GM21825 (cell line): ENCODE measurements around the gene PCSK9.

Source experiments
- ATAC-seq: cut with Tn5 transposase; IDR thresholded peaks from one replicate; pipeline ENCODE4 v1.9.1; 2021; ENCODE audit warnings: mild to moderate bottlenecking, moderate library complexity; ENCODE audit not compliant: unreplicated experiment

PCSK9 gene

GRCh38 chr1:55043011-55043410 is 3.7 kb downstream of the PCSK9 start:
- no peak for ATAC-seq

DNA sequence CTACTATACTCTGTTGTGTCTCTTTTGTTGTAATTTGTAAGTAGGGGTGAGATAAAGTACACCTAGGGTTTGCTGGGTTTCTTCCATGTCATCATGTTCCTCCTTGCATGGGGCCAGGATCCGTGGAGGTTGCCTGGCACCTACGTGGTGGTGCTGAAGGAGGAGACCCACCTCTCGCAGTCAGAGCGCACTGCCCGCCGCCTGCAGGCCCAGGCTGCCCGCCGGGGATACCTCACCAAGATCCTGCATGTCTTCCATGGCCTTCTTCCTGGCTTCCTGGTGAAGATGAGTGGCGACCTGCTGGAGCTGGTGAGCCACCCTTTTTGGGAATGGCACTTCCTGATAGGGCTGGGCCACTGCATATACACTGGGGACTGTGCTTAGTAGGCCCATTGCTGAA is 4.4 kb downstream of the PCSK9 start:
- ATAC-seq = no peak

GRCh38 chr1:55044617-55045397 is 5.5 kb downstream of the PCSK9 start:
- no peak for ATAC-seq

DNA sequence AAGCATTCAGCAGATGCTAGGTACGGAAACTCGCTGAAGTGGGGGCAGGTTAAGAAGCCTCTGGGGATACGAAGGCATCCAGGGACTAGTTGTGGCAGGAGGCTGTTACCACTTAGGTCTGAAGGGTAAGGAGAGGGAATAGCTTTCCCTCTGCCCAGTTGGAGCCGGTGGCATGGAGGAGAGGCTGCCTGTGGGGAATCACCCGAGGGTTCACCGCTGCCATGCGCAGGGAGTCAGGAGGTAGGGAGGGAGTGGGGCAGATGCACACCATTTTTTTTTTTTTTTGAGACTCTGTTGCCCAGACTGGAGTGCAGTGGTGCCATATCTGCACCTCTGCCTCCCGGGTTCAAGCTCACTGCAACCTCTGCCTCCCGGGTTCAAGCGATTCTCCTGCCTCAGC is 6.1 kb downstream of the PCSK9 start:
- ATAC-seq = no peak

DNA sequence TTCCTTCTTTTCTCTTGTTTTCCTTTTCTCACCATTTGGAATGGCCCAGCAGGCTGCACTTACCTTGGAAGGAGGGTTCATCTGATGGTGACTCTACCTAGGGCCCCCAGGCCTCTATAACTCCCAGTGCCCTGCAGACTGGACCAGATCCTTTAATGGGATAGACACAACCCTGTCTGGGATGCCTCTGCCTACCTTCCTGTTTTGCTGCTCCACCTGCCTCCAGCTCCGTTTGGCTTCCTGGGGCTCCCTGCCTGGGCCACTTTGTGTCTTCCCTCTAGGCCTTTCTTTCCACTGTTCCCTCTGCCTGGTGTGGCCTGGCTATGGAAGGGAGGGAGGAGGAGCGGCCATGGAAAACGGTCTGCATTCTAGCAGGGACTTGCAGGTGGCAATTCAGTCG is 7.5 kb downstream of the PCSK9 start:
- ATAC-seq = no peak

DNA sequence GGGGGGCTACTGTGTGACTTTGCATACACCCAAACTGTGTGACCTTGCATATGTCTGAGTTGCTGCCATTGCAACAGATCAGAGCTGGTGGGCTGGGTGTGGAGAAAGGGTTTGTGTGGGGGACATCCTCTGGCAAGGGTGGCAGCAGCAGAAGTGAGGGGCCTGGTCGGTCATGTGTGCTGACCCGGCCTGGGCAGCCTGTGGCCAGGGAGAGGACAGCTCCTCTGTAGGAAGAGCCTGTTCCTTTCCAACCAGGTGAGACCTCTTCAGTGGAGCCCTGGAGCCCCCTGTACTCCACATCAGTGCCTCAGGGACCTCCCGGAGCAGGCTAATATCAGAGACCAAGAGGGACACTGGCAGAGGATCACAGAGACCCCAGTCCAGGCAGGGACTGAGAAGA is 8.3 kb downstream of the PCSK9 start:
- ATAC-seq = no peak

- ATAC-seq = no peak
Observed at GRCh38 chr1:55048453-55049270, 9.3 kb downstream of the PCSK9 start.

- ATAC-seq = no peak
Observed at GRCh38 chr1:55049271-55049913, 10.0 kb downstream of the PCSK9 start.

DNA sequence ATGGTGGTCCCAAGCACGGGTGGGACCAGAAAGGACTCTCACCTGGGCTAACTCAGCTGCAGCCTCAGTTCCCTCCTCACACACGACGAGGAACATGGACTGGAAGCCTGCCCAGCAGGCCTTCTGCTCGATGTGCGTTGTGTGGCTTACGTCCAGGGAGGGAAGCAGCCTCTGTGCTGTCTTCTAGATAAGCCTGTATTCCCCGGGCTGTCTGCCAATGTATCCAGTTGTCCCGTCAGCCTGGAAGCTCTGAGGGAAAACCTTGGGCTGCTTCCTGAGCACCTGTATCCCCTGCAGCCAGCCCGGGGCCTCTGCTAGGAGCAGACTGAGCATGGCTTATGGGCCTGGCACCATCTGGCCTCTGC is 10.5 kb downstream of the PCSK9 start:
- ATAC-seq = no peak

- no peak for ATAC-seq
Observed at GRCh38 chr1:55050283-55050682, 10.9 kb downstream of the PCSK9 start.

DNA sequence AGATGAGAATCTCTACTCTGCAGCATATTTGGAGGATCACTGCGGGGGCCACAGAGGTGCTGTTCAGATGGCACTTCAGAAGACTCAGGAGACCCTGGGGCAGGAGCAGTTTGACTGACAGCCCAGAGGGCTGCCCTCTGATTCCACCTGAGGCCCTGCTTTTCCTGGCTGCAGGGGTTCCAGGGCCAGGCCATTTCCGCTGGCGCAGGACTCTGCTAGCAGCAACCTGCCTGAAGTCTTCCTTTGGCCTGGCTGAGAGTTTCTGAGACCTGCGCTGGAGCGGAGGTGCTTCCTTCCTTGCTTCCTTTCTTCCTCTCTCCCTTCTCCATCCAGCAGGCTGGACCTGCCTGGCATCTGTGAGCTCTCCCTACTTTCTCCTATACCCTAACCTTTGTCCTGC is 11.8 kb downstream of the PCSK9 start:
- ATAC-seq = no peak

GRCh38 chr1:55051621-55052020 is 12.3 kb downstream of the PCSK9 start:
- no peak for ATAC-seq

- ATAC-seq = no peak
Observed at GRCh38 chr1:55052221-55053142, 13.1 kb downstream of the PCSK9 start.

DNA sequence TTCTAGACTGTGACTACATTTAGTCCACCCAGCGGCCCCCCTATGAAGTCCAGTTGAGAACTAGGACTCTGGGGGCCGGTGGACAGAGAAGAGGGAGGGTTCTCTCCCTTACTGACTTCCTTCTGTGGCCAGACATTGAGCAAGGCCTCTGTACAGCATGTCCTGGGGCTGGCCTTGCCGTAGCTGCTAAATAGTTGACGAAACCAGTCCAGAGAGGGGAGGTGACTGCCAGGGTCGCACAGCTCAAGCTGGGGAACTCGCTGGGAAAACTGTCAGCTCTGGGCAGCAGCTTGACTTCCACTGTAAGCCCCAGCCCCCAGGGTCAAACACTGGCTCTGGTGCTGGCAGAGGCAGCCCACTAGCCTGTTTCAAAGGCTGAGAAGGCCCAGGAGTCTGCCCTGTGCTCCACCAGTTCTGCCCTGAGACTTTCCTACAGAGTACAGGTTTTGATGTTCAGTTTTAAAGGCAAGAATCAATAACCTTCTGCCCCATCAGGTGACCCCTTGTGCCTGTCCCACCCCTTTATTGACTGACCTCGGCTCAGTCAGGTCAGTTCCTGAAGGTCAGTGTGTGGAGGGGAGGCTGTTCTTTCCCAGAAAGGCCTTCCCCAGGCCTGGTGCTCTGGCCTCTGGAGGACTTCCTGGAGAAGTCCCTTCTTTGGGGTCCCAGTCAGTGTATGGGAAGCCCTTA is 14.1 kb downstream of the PCSK9 start:
- no peak for ATAC-seq

- no peak for ATAC-seq
Observed at GRCh38 chr1:55054396-55054795, 15.0 kb downstream of the PCSK9 start.

DNA sequence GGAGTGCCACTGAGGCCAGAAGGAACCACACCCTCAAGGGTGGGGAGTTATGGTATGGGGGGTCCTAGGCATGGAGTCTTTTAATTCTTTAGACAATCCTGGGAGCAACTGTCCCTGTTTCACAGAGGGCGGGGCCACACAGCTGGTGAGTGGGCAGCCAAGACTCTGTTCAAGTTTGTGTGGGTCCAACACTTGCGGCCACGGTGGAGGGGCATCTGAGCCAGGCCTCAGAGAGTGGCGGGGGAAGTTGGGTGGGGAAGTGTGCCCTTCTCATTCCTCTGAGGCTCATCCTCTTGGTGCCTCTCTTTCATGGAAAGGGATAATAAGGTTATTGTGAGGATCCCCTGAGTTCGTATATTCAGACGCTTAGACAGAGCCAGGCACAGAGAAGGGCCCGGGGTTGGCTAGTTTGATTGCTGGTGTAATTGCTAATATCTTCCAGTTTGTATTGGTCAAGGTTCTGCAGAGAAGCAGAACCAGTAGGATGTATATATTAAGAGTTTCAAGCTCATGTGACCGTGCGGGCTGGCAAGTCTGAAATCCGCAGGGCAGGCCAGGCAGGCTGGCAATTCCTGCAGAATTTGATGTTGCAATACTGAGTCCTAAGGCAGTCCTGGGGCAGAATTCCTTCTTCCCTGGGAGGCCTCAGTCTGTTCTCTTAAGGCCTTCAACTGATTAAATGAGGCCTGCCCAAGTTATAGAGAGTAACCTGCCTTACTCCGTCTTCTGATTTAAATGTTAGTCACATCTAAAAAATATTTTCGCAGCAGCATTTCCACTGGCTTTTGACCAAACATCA is 15.9 kb downstream of the PCSK9 start:
- ATAC-seq = no peak

GRCh38 chr1:55055951-55056631 is 16.7 kb downstream of the PCSK9 start:
- ATAC-seq = no peak

- no peak for ATAC-seq
Observed at GRCh38 chr1:55056632-55056992, 17.3 kb downstream of the PCSK9 start.
